Endodermal cell (in vitro differentiated cells): ENCODE results near the gene RAD52. TPM values are rescaled to one million over a fixed set of nuclear protein-coding genes. Genes with fewer than 3 reads are reported as not detected.
A peak's percentile ranks its signal among the peaks of the same experiment; 100 is the strongest.

Experiments
- DNase-seq: peaks from one replicate; pipeline ENCODE4 v3.0.0-alpha.2; 2017
- H3K27ac ChIP-seq: 2 replicates; pipeline ENCODE4 v1.5.1; 2013; ENCODE audit warnings: mild to moderate bottlenecking, low read depth, low read length, moderate library complexity
- H3K27me3 ChIP-seq: 2 replicates; pipeline ENCODE4 v1.6.1; 2013; ENCODE audit warnings: mild to moderate bottlenecking, low read length, moderate library complexity; ENCODE audit not compliant: insufficient read depth, control insufficient read depth, poor library complexity, severe bottlenecking
- H3K36me3 ChIP-seq: 2 replicates; pipeline ENCODE4 v1.7.0; 2013; ENCODE audit warnings: mild to moderate bottlenecking, low read length, moderate library complexity; ENCODE audit not compliant: control insufficient read depth, insufficient read depth
- H3K4me1 ChIP-seq: one replicate; pipeline ENCODE4 v1.7.0; 2013; ENCODE audit warnings: low read length; ENCODE audit not compliant: control insufficient read depth, insufficient read depth
- H3K4me3 ChIP-seq: 2 replicates; pipeline ENCODE4 v1.5.1; 2013; ENCODE audit warnings: mild to moderate bottlenecking, low read length, moderate library complexity
- H3K9ac ChIP-seq: 2 replicates; pipeline ENCODE4 v1.6.1; 2013; ENCODE audit warnings: mild to moderate bottlenecking, low read length, moderate library complexity; ENCODE audit not compliant: poor library complexity, severe bottlenecking; ENCODE audit errors: extremely low read depth
- H3K9me3 ChIP-seq: 2 replicates; pipeline ENCODE4 v1.6.1; 2013; ENCODE audit warnings: mild to moderate bottlenecking, low read length, moderate library complexity; ENCODE audit not compliant: control insufficient read depth
- H3K27ac Mint-ChIP-seq: 2 replicates; pipeline ENCODE4 v1.8.0; 2020; ENCODE audit warnings: mixed read lengths
- H3K27me3 Mint-ChIP-seq: 2 replicates; pipeline ENCODE4 v1.8.0; 2021; ENCODE audit warnings: mild to moderate bottlenecking, mixed read lengths; ENCODE audit not compliant: insufficient read depth
- H3K36me3 Mint-ChIP-seq: 2 replicates; pipeline ENCODE4 v1.8.0; 2020; ENCODE audit warnings: low read depth, mixed read lengths
- H3K4me1 Mint-ChIP-seq: 2 replicates; pipeline ENCODE4 v1.8.0; 2020; ENCODE audit warnings: mixed read lengths
- H3K4me3 Mint-ChIP-seq: 2 replicates; pipeline ENCODE4 v1.8.0; 2020; ENCODE audit warnings: mild to moderate bottlenecking, moderate library complexity, mixed read lengths
- H3K9me3 Mint-ChIP-seq: 2 replicates; pipeline ENCODE4 v1.8.0; 2020; ENCODE audit warnings: mild to moderate bottlenecking, mixed read lengths
- CTCF ChIP-seq: fragments of 200-600 bp; sonication (generic); conservative IDR thresholded peaks from 2 replicates; pipeline ENCODE4 v1.5.0; 2021; ENCODE audit warnings: antibody characterized with exemption, mild to moderate bottlenecking
- WGBS, 2 experiments: methylation state at CpG; one replicate each; pipeline versions ENCODE4 v1.1.5 to v1.1.7; 2013; ENCODE audit warnings: missing lambda C conversion rate in 2 of 2, mixed read lengths in 1 of 2; ENCODE audit not compliant: insufficient coverage in 1 of 2, insufficient read length in 1 of 2; 5-methylcytosine and 5-hydroxymethylcytosine counted together
- total RNA-seq, 2 donors: library from RNA; stranded (reverse); fragmentation: NEBNext Ultra II Directional in 1 of 2; extraction: Animal tissue kit (Norgen Biotek cat#: 25700) in 1 of 2; gene quantifications; 2 replicates in 1 of 2; 3 replicates in 1 of 2; pipeline ENCODE4 v1.2.1, GENCODE V29; 2021

RAD52 gene
- total RNA-seq, 2 donors from 2014 or later: 24.3 to 35.1 TPM

- no peak overlapping the region for H3K9ac ChIP-seq
- Mint-ChIP-seq H3K4me1 (peaks cover 43% of the 10 kb centered on the region), H3K27me3 (no peaks in the 10 kb centered on the region), H3K36me3 (peaks cover 81% of the 10 kb centered on the region), H3K27ac (peak overlapping the region; percentile 83), H3K4me3 (no peak overlapping the region), H3K9me3 (no peaks in the 10 kb centered on the region)
- no peak for TF ChIP-seq CTCF
- no peak overlapping the region for H3K27ac ChIP-seq
- H3K27me3 ChIP-seq: no peaks in the 10 kb centered on the region
- WGBS, 2 experiments: 100% methylated on average over 2 to 3 of the region's 3 CpGs
- no peak overlapping the region for H3K4me3 ChIP-seq
- no peaks in the 10 kb centered on the region for H3K9me3 ChIP-seq
- H3K36me3 ChIP-seq: peaks cover 89% of the 10 kb centered on the region
- DNase-seq: no peak
- peaks cover 14% of the 10 kb centered on the region for H3K4me1 ChIP-seq
These were observed 46.9 kb downstream of the RAD52 start for GRCh38 chr12:902581-902980.

- Histone ChIP-seq H3K4me1 (no peaks in the 10 kb centered on the region), H3K9me3 (no peaks in the 10 kb centered on the region), H3K27ac (no peak overlapping the region), H3K9ac (no peak overlapping the region), H3K36me3 (peaks cover 85% of the 10 kb centered on the region), H3K4me3 (no peak overlapping the region), H3K27me3 (no peaks in the 10 kb centered on the region)
- TF ChIP-seq CTCF: no peak
- peaks cover 4% of the 10 kb centered on the region for H3K4me1 Mint-ChIP-seq
- DNase-seq: no peak
- H3K9me3 Mint-ChIP-seq: no peaks in the 10 kb centered on the region
- no peak overlapping the region for H3K4me3 Mint-ChIP-seq
- H3K36me3 Mint-ChIP-seq: peaks cover 86% of the 10 kb centered on the region
- H3K27me3 Mint-ChIP-seq: no peaks in the 10 kb centered on the region
- 94% methylated on average over 3 to 4 of the region's 4 CpGs for WGBS, 2 experiments
- no peak overlapping the region for H3K27ac Mint-ChIP-seq
These were observed 52.1 kb downstream of the RAD52 start for GRCh38 chr12:897386-897785.

GRCh38 chr12:896031-896430, 53.5 kb downstream of the RAD52 start:
- Mint-ChIP-seq H3K9me3 (no peaks in the 10 kb centered on the region), H3K27ac (no peak overlapping the region), H3K36me3 (peaks cover 83% of the 10 kb centered on the region), H3K4me3 (no peak overlapping the region), H3K27me3 (no peaks in the 10 kb centered on the region), H3K4me1 (no peaks in the 10 kb centered on the region)
- WGBS, 2 experiments: 90 to 91% methylated on average over 4 of the region's 4 CpGs
- no peak for TF ChIP-seq CTCF
- H3K9me3 ChIP-seq: no peaks in the 10 kb centered on the region
- H3K36me3 ChIP-seq: peaks cover 82% of the 10 kb centered on the region
- H3K4me1 ChIP-seq: no peaks in the 10 kb centered on the region
- H3K4me3 ChIP-seq: no peak overlapping the region
- no peak overlapping the region for H3K9ac ChIP-seq
- no peak overlapping the region for H3K27ac ChIP-seq
- no peaks in the 10 kb centered on the region for H3K27me3 ChIP-seq
- no peak for DNase-seq
